ENCODE data around the gene GGT7. TPM values are rescaled to one million over a fixed set of nuclear protein-coding genes. Genes with fewer than 3 reads are reported as not detected.

GGT7 gene
- polyA plus RNA-seq, 1 donor from 2014 or later, result 42.9 TPM

GRCh38 chr20:34915749-34916455 is 43.2 kb upstream of the GGT7 start:
- H3K79me2 ChIP-seq (replicated peaks; ENCODE audit: insufficient read depth, low read length), result no peaks in the 10 kb centered on the region
- TF ChIP-seq EZH2 (IDR thresholded peaks at IDR 0.05; ENCODE audit: borderline replicate concordance, insufficient read depth, low read length, poor library complexity, severe bottlenecking) (no peak), MXI1 (conservative IDR thresholded peaks at IDR 0.05; ENCODE audit: poor library complexity, severe bottlenecking) (no peak), REST (IDR thresholded peaks at IDR 0.05; ENCODE audit: borderline replicate concordance) (no peak), POLR2AphosphoS5 (IDR thresholded peaks at IDR 0.05) (no peak), TAF1 (IDR thresholded peaks at IDR 0.05; ENCODE audit: low read depth) (no peak), CTCF (IDR thresholded peaks at IDR 0.05; ENCODE audit: poor library complexity, severe bottlenecking) (no peak), EP300 (conservative IDR thresholded peaks at IDR 0.05; ENCODE audit: poor library complexity, severe bottlenecking) (no peak), RAD21 (conservative IDR thresholded peaks at IDR 0.05) (no peak), SMC3 (conservative IDR thresholded peaks at IDR 0.05; ENCODE audit: poor library complexity) (no peak)
- H3K9ac ChIP-seq (ENCODE audit: low read length), result no peak overlapping the region
- no peaks in the 10 kb centered on the region for H3F3A ChIP-seq (ENCODE audit: insufficient read depth, low read length, poor library complexity, severe bottlenecking)
- H3K4me3 ChIP-seq (ENCODE audit: low read length), result no peak overlapping the region
- no peaks in the 10 kb centered on the region for H3K36me3 ChIP-seq (ENCODE audit: insufficient read depth, low read length)
- H3K4me2 ChIP-seq (ENCODE audit: low read length), result no peak overlapping the region
- H4K20me1 ChIP-seq (ENCODE audit: insufficient read depth), result no peaks in the 10 kb centered on the region
- H2AFZ ChIP-seq (ENCODE audit: low read depth, low read length), result no peak overlapping the region
- H3K27me3 ChIP-seq (ENCODE audit: insufficient read depth, low read depth, low read length), result no peaks in the 10 kb centered on the region
- H3K27ac ChIP-seq (ENCODE audit: low read length), result no peak overlapping the region
- no peaks in the 10 kb centered on the region for H3K9me2 ChIP-seq (ENCODE audit: insufficient read depth, low read length)
- H3K9me3 ChIP-seq (ENCODE audit: low read length), result no peaks in the 10 kb centered on the region

- no peak overlapping the region for H2AFZ ChIP-seq (ENCODE audit: low read depth, low read length)
- no peaks in the 10 kb centered on the region for H3K79me2 ChIP-seq (replicated peaks; ENCODE audit: insufficient read depth, low read length)
- no peak overlapping the region for H3K4me3 ChIP-seq (ENCODE audit: low read length)
- no peaks in the 10 kb centered on the region for H3K9me3 ChIP-seq (ENCODE audit: low read length)
- H3K36me3 ChIP-seq (ENCODE audit: insufficient read depth, low read length), result no peaks in the 10 kb centered on the region
- H3K27ac ChIP-seq (ENCODE audit: low read length), result no peak overlapping the region
- no peaks in the 10 kb centered on the region for H3K27me3 ChIP-seq (ENCODE audit: insufficient read depth, low read depth, low read length)
- H4K20me1 ChIP-seq (ENCODE audit: insufficient read depth), result no peaks in the 10 kb centered on the region
- no peak overlapping the region for H3K9ac ChIP-seq (ENCODE audit: low read length)
- H3K9me2 ChIP-seq (ENCODE audit: insufficient read depth, low read length), result no peaks in the 10 kb centered on the region
- no peaks in the 10 kb centered on the region for H3F3A ChIP-seq (ENCODE audit: insufficient read depth, low read length, poor library complexity, severe bottlenecking)
- TF ChIP-seq EZH2 (IDR thresholded peaks at IDR 0.05; ENCODE audit: borderline replicate concordance, insufficient read depth, low read length, poor library complexity, severe bottlenecking), result no peak
- no peak for TF ChIP-seq SMC3 (conservative IDR thresholded peaks at IDR 0.05; ENCODE audit: poor library complexity)
- no peak for TF ChIP-seq CTCF (IDR thresholded peaks at IDR 0.05; ENCODE audit: poor library complexity, severe bottlenecking)
- no peak for TF ChIP-seq TAF1 (IDR thresholded peaks at IDR 0.05; ENCODE audit: low read depth)
- no peak for TF ChIP-seq MXI1 (conservative IDR thresholded peaks at IDR 0.05; ENCODE audit: poor library complexity, severe bottlenecking)
- no peak for TF ChIP-seq EP300 (conservative IDR thresholded peaks at IDR 0.05; ENCODE audit: poor library complexity, severe bottlenecking)
- no peak for TF ChIP-seq REST (IDR thresholded peaks at IDR 0.05; ENCODE audit: borderline replicate concordance)
- no peak for TF ChIP-seq RAD21 (conservative IDR thresholded peaks at IDR 0.05)
- TF ChIP-seq POLR2AphosphoS5 (IDR thresholded peaks at IDR 0.05), result no peak
- no peak overlapping the region for H3K4me2 ChIP-seq (ENCODE audit: low read length)
These were observed 42.5 kb upstream of the GGT7 start for GRCh38 chr20:34915131-34915530.
